Measurements from ENCODE around the gene MSGN1.

- TF ChIP-seq RAD21 (IDR thresholded peaks at IDR 0.05; ENCODE audit: low read depth) (no peak), TAF1 (IDR thresholded peaks at IDR 0.05; ENCODE audit: low read depth) (no peak), MAX (IDR thresholded peaks at IDR 0.05) (no peak), USF1 (IDR thresholded peaks at IDR 0.05) (no peak), CEBPB (IDR thresholded peaks at IDR 0.05) (no peak)
Observed at GRCh38 chr2:17822445-17823117, 6.3 kb downstream of the MSGN1 start.

Measured in Ishikawa (cell line).